Common myeloid progenitor, CD34-positive (primary cell): ENCODE measurements around the gene EFCAB6.

Experiments
- CTCF ChIA-PET: fragments of 350-600 bp; sonication (Branson Sonifier 250); formaldehyde crosslinking; loops from one replicate; lab custom pipeline; 2021; ENCODE audit warnings: antibody characterized with exemption; lab: Charles Lee
- POLR2A ChIA-PET: fragments of 350-600 bp; sonication (Branson Sonifier 250); formaldehyde crosslinking; loops from one replicate; lab custom pipeline; 2021; ENCODE audit warnings: antibody characterized with exemption; lab: Charles Lee
- DNase-seq, 3 donors: peaks; one replicate each; pipeline versions ENCODE4 v3.0.0 to v3.0.0-alpha.2; 2013
- H3K27ac ChIP-seq, 2 experiments: 1 replicate in 1 of 2; 2 replicates in 1 of 2; pipeline ENCODE4 v1.7.0; 2013; ENCODE audit warnings: inconsistent platforms in 2 of 2, low read length in 2 of 2, mild to moderate bottlenecking in 2 of 2, low read depth in 1 of 2, moderate library complexity in 1 of 2; ENCODE audit not compliant: severe bottlenecking in 2 of 2, insufficient read depth in 1 of 2, poor library complexity in 1 of 2
- H3K27me3 ChIP-seq, 5 experiments: replicated peaks in 2 of 5; 1 replicate in 3 of 5; 2 replicates in 2 of 5; pipeline versions ENCODE4 v1.6.1 to v1.7.0; 2013; ENCODE audit warnings: low read length in 4 of 5, mild to moderate bottlenecking in 2 of 5, moderate library complexity in 2 of 5, inconsistent platforms in 1 of 5; ENCODE audit not compliant: insufficient read depth in 5 of 5, control insufficient read depth in 4 of 5
- H3K36me3 ChIP-seq, 4 experiments: 1 replicate in 2 of 4; 2 replicates in 2 of 4; pipeline versions ENCODE4 v1.6.1 to v1.7.0; 2013; ENCODE audit warnings: low read length in 3 of 4, control low read depth in 1 of 4, mild to moderate bottlenecking in 1 of 4; ENCODE audit not compliant: control insufficient read depth in 4 of 4, insufficient read depth in 4 of 4
- H3K4me1 ChIP-seq, 4 experiments: 1 replicate in 3 of 4; 2 replicates in 1 of 4; pipeline versions ENCODE4 v1.6.1 to v1.7.1; 2013; ENCODE audit warnings: low read length in 3 of 4, mild to moderate bottlenecking in 3 of 4, control low read depth in 1 of 4, inconsistent platforms in 1 of 4, moderate library complexity in 1 of 4; ENCODE audit not compliant: control insufficient read depth in 4 of 4, insufficient read depth in 4 of 4; ENCODE audit errors: control extremely low read depth in 1 of 4
- H3K4me3 ChIP-seq, 7 experiments: 1 replicate in 4 of 7; 2 replicates in 3 of 7; pipeline versions ENCODE4 v1.5.1 to v1.7.0; 2013; ENCODE audit warnings: mild to moderate bottlenecking in 7 of 7, low read length in 6 of 7, moderate library complexity in 6 of 7, inconsistent platforms in 2 of 7, low read depth in 2 of 7, control low read depth in 1 of 7; ENCODE audit not compliant: insufficient read depth in 4 of 7, control insufficient read depth in 1 of 7; ENCODE audit errors: extremely low read depth in 1 of 7
- H3K9me3 ChIP-seq, 5 experiments: 1 replicate in 4 of 5; 2 replicates in 1 of 5; pipeline versions ENCODE4 v1.6.1 to v1.7.1; 2013; ENCODE audit warnings: low read length in 4 of 5, mild to moderate bottlenecking in 2 of 5, inconsistent platforms in 1 of 5, low read depth in 1 of 5, moderate library complexity in 1 of 5; ENCODE audit not compliant: control insufficient read depth in 4 of 5, insufficient read depth in 2 of 5; ENCODE audit errors: control extremely low read depth in 1 of 5
- WGBS: methylation state at CpG from one replicate; pipeline ENCODE4 v1.1.5; 2013; ENCODE audit not compliant: insufficient coverage; 5-methylcytosine and 5-hydroxymethylcytosine counted together

The EFCAB6 gene

GRCh38 chr22:43587574-43587973, 224.5 kb downstream of the EFCAB6 start:
- WGBS = 83% methylated on average over 1 of the region's 1 CpG
- no peaks in the 10 kb centered on the region for H3K36me3 ChIP-seq
- POLR2A ChIA-PET = no interaction called here
- no peaks in the 10 kb centered on the region for H3K4me1 ChIP-seq
- peaks cover 0 to 29% (median 9%) of the 10 kb centered on the region in 5 experiments for H3K9me3 ChIP-seq
- no peak for DNase-seq
- H3K27me3 ChIP-seq = peaks cover 0 to 3% (median 0%) of the 10 kb centered on the region in 5 experiments
- H3K4me3 ChIP-seq = no peak overlapping the region
- CTCF ChIA-PET = no interaction called here
- no peak overlapping the region for H3K27ac ChIP-seq

- H3K4me3 ChIP-seq = no peak overlapping the region
- CTCF ChIA-PET = no interaction called here
- H3K9me3 ChIP-seq = peaks cover 0 to 33% (median 8%) of the 10 kb centered on the region in 5 experiments
- POLR2A ChIA-PET = no interaction called here
- H3K27ac ChIP-seq = no peak overlapping the region
- H3K36me3 ChIP-seq = no peaks in the 10 kb centered on the region
- H3K27me3 ChIP-seq = peaks cover 0 to 2% (median 0%) of the 10 kb centered on the region in 5 experiments
- WGBS = 95% methylated on average over 2 of the region's 2 CpGs
- DNase-seq = no peak
- H3K4me1 ChIP-seq = no peaks in the 10 kb centered on the region
These were observed 228.6 kb downstream of the EFCAB6 start for GRCh38 chr22:43583501-43583900.

DNA sequence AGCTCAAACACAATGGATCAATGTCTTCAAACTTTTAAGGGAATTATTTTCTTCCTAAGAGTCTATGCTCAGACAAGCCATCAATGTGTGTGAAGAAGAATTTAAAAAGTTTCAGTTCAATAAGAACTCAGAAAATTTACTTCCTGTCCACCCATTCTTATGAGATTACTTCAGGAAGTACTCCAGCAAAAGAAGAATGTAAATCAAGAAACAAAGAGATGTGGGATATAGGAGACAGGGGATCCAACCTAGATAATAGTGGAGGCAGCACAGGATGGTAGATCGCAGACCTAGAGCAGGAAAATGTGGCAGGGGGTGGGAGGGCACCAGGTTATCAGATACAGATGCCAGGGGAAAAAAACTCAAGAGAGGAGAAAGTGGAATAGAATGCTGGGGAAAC, 229.7 kb downstream of the EFCAB6 start:
- Histone ChIP-seq H3K9me3 (peaks cover 0 to 32% (median 8%) of the 10 kb centered on the region in 5 experiments), H3K4me3 (no peak overlapping the region), H3K27ac (no peak overlapping the region), H3K27me3 (peaks cover 0 to 2% (median 0%) of the 10 kb centered on the region in 5 experiments), H3K4me1 (no peaks in the 10 kb centered on the region), H3K36me3 (no peaks in the 10 kb centered on the region)
- ChIA-PET CTCF (no interaction called here), POLR2A (no interaction called here)
- DNase-seq = no peak
- WGBS = 100% methylated on average over 1 of the region's 1 CpG

GRCh38 chr22:43580271-43580750, 231.8 kb downstream of the EFCAB6 start:
- Histone ChIP-seq H3K4me1 (peaks cover 0 to 5% (median 1%) of the 10 kb centered on the region in 4 experiments), H3K27me3 (peaks cover 0 to 4% (median 0%) of the 10 kb centered on the region in 5 experiments), H3K9me3 (peaks cover 0 to 27% (median 8%) of the 10 kb centered on the region in 5 experiments), H3K4me3 (no peak overlapping the region), H3K36me3 (no peaks in the 10 kb centered on the region), H3K27ac (no peak overlapping the region)
- POLR2A ChIA-PET = no interaction called here
- CTCF ChIA-PET = no interaction called here
- WGBS = 67% methylated on average over 2 of the region's 4 CpGs
- DNase-seq = no peak

GRCh38 chr22:43574738-43575137, 237.4 kb downstream of the EFCAB6 start:
- no peak overlapping the region for H3K27ac ChIP-seq
- peaks cover 0 to 5% (median 1%) of the 10 kb centered on the region in 4 experiments for H3K4me1 ChIP-seq
- peaks cover 0 to 7% (median 0%) of the 10 kb centered on the region in 5 experiments for H3K27me3 ChIP-seq
- H3K4me3 ChIP-seq = no peak overlapping the region
- no peaks in the 10 kb centered on the region for H3K9me3 ChIP-seq
- no peak for DNase-seq
- ChIA-PET CTCF (no interaction called here), POLR2A (no interaction called here)
- no peaks in the 10 kb centered on the region for H3K36me3 ChIP-seq
- WGBS = 100% methylated on average over 3 of the region's 5 CpGs

- WGBS = 94% methylated on average over 9 of the region's 9 CpGs
- POLR2A ChIA-PET = no interaction called here
These were observed 239.4 kb downstream of the EFCAB6 start for GRCh38 chr22:43572710-43573109.

DNA sequence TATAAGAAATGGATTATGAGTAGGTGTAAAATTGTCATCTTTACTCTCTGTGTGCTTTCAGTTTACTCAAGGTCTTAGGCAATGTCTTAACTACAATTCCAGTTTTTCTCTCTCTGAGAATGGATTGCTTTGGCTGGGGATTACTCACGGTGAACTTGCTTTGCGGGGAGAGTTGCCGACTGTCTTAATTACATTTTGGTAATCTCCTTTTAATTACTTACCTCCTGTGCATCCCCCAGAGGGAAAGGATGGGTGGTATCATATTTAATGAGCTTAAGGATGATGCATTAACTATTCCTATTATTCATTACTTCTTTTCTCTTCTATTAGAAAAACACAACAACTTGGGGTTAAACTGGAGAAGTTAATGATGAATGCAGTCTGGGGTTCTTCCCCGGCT, 240.9 kb downstream of the EFCAB6 start:
- Histone ChIP-seq H3K4me1 (no peaks in the 10 kb centered on the region), H3K27ac (no peak overlapping the region), H3K36me3 (no peaks in the 10 kb centered on the region), H3K9me3 (no peaks in the 10 kb centered on the region), H3K27me3 (peaks cover 0 to 5% (median 0%) of the 10 kb centered on the region in 5 experiments), H3K4me3 (no peak overlapping the region)
- no peak for DNase-seq
- ChIA-PET CTCF (no interaction called here), POLR2A (no interaction called here)
- 100% methylated on average over 1 of the region's 4 CpGs for WGBS

More at GRCh38 chr22:43572710-43573109, 239.4 kb downstream of the EFCAB6 start:
- Histone ChIP-seq H3K27ac (no peak overlapping the region), H3K36me3 (no peaks in the 10 kb centered on the region), H3K4me1 (peaks cover 0 to 5% (median 1%) of the 10 kb centered on the region in 4 experiments), H3K9me3 (no peaks in the 10 kb centered on the region), H3K4me3 (no peak overlapping the region), H3K27me3 (peaks cover 0 to 7% (median 0%) of the 10 kb centered on the region in 5 experiments)
- DNase-seq = no peak
- CTCF ChIA-PET = no interaction called here
